ENCODE data around the gene ENTHD1.

Gene ENTHD1

GRCh38 chr22:39932918-39933649 lies 39.5 kb upstream of the ENTHD1 start:
- TF ChIP-seq CTCF (IDR thresholded peaks at IDR 0.05; ENCODE audit: insufficient read depth, low read depth, low read length, missing control alignments), result peak; percentile 73
- no peak overlapping the region for H3K4me3 ChIP-seq (ENCODE audit: low read depth, low read length)
- DNase-seq (ENCODE audit: low read depth), result peak; percentile 74

GRCh38 chr22:39932166-39932565 lies 38.6 kb upstream of the ENTHD1 start:
- DNase-seq (ENCODE audit: low read depth), result no peak
- no peak for TF ChIP-seq CTCF (IDR thresholded peaks at IDR 0.05; ENCODE audit: insufficient read depth, low read depth, low read length, missing control alignments)
- no peak overlapping the region for H3K4me3 ChIP-seq (ENCODE audit: low read depth, low read length)

DNA sequence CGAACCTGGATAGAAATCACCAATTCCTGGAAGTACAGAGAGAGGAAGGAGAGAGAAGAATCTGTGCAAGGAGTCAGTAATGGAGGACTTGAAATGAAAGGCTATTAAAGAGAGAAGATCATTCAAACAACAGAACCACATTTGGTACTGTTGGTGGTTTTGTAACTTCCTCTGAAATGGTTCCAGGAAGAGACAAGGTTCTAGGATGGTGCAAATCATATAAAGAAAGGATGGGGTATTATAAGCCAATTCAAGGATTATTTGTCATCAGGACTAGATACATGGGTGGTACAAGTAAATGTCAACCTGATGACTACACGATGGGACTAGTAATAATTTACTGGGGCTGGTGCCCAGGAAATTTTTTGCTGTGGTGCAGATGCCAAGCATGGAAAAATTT lies 37.7 kb upstream of the ENTHD1 start:
- TF ChIP-seq CTCF (IDR thresholded peaks at IDR 0.05; ENCODE audit: insufficient read depth, low read depth, low read length, missing control alignments), result no peak
- no peak for DNase-seq (ENCODE audit: low read depth)
- no peak overlapping the region for H3K4me3 ChIP-seq (ENCODE audit: low read depth, low read length)

GRCh38 chr22:39928536-39929520 lies 35.3 kb upstream of the ENTHD1 start:
- no peak overlapping the region for H3K4me3 ChIP-seq (ENCODE audit: low read depth, low read length)
- TF ChIP-seq CTCF (IDR thresholded peaks at IDR 0.05; ENCODE audit: insufficient read depth, low read depth, low read length, missing control alignments), result no peak
- DNase-seq (ENCODE audit: low read depth), result no peak

DNA sequence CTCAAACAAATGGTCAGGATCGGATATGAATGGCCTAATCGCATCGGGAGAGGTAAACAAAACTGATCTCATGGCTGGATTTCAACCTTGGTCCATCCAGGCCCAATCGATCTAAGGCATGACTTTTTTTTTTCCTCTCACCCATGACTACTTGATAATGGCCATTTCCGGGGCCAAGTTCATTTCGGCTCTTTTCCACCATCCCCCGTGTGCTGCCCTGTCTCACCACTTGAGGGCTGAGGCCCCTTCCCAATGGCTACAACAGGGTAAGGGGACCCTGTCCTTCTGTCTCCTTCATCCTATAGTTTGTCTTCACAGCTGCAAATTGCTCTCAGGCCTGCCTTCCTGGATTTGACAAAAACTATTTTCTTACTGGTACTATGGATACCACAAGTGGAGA lies 34.0 kb upstream of the ENTHD1 start:
- DNase-seq (ENCODE audit: low read depth), result no peak
- TF ChIP-seq CTCF (IDR thresholded peaks at IDR 0.05; ENCODE audit: insufficient read depth, low read depth, low read length, missing control alignments), result peak; percentile 2

GRCh38 chr22:39926753-39927152 lies 33.2 kb upstream of the ENTHD1 start:
- H3K4me3 ChIP-seq (ENCODE audit: low read depth, low read length), result no peak overlapping the region
- no peak for DNase-seq (ENCODE audit: low read depth)
- TF ChIP-seq CTCF (IDR thresholded peaks at IDR 0.05; ENCODE audit: insufficient read depth, low read depth, low read length, missing control alignments), result no peak

More for the DNA sequence above, 34.0 kb upstream of the ENTHD1 start:
- H3K4me3 ChIP-seq (ENCODE audit: low read depth, low read length), result no peak overlapping the region
